ENCODE measurements around the gene KRTAP11-1. TPM values are rescaled to one million over a fixed set of nuclear protein-coding genes. Genes with fewer than 3 reads are reported as not detected.

The KRTAP11-1 gene
- not detected in 2 replicates for total RNA-seq

GRCh38 chr21:30881480-30881879 lies at the start of gene KRTAP11-1:
KRTAP11-1 (minus strand) TSS chr21:30881580; CDS start chr21:30881524, 56 bp downstream.
- DNase-seq (ENCODE audit: low read depth), result no peak
- no peak within 1 kb of the TSS for H3K4me3 ChIP-seq (ENCODE audit: low read depth, low read length)
- no peak for TF ChIP-seq CTCF (IDR thresholded peaks at IDR 0.05; ENCODE audit: insufficient read depth, low read depth, low read length)

- TF ChIP-seq CTCF (IDR thresholded peaks at IDR 0.05; ENCODE audit: insufficient read depth, low read depth, low read length), result no peak
- no peak for DNase-seq (ENCODE audit: low read depth)
- no peak overlapping the region for H3K4me3 ChIP-seq (ENCODE audit: low read depth, low read length)
Observed at GRCh38 chr21:30924146-30924700, 42.8 kb upstream of the KRTAP11-1 start.

GRCh38 chr21:30921129-30921528 lies 39.7 kb upstream of the KRTAP11-1 start:
- no peak for DNase-seq (ENCODE audit: low read depth)
- no peak for TF ChIP-seq CTCF (IDR thresholded peaks at IDR 0.05; ENCODE audit: insufficient read depth, low read depth, low read length)
- H3K4me3 ChIP-seq (ENCODE audit: low read depth, low read length), result no peak overlapping the region

- no peak overlapping the region for H3K4me3 ChIP-seq (ENCODE audit: low read depth, low read length)
- no peak for DNase-seq (ENCODE audit: low read depth)
- no peak for TF ChIP-seq CTCF (IDR thresholded peaks at IDR 0.05; ENCODE audit: insufficient read depth, low read depth, low read length)
Observed at GRCh38 chr21:30917557-30917956, 36.2 kb upstream of the KRTAP11-1 start.

GRCh38 chr21:30900881-30901280 lies 19.5 kb upstream of the KRTAP11-1 start:
- H3K4me3 ChIP-seq (ENCODE audit: low read depth, low read length), result no peak overlapping the region
- no peak for DNase-seq (ENCODE audit: low read depth)
- TF ChIP-seq CTCF (IDR thresholded peaks at IDR 0.05; ENCODE audit: insufficient read depth, low read depth, low read length), result no peak

- TF ChIP-seq CTCF (IDR thresholded peaks at IDR 0.05; ENCODE audit: insufficient read depth, low read depth, low read length), result no peak
- H3K4me3 ChIP-seq (ENCODE audit: low read depth, low read length), result no peak overlapping the region
- no peak for DNase-seq (ENCODE audit: low read depth)
Observed at GRCh38 chr21:30882866-30883597, 1.7 kb upstream of the KRTAP11-1 start.

All from fibroblast of villous mesenchyme (primary cell).